SW 1271 (cell line): ENCODE measurements around the gene GLDC.

Experiments
- DNase-seq, 2 experiments: peaks; one replicate each; lab custom pipeline; 2025; lab: John Stamatoyannopoulos, UW

The GLDC gene

GRCh38 chr9:6502399-6502798 is 143.1 kb downstream of the GLDC start:
- no peak for DNase-seq

GRCh38 chr9:6501526-6502210 is 143.9 kb downstream of the GLDC start:
- DNase-seq, result no peak

GRCh38 chr9:6498982-6499381 is 146.5 kb downstream of the GLDC start:
- DNase-seq, result no peak

GRCh38 chr9:6495466-6495865 is 150.1 kb downstream of the GLDC start:
- no peak for DNase-seq

GRCh38 chr9:6490863-6491262 is 154.7 kb downstream of the GLDC start:
- DNase-seq, result no peak

- no peak for DNase-seq
Observed at GRCh38 chr9:6489099-6489498, 156.4 kb downstream of the GLDC start.

GRCh38 chr9:6488395-6488794 is 157.1 kb downstream of the GLDC start:
- DNase-seq, result no peak

- no peak for DNase-seq
Observed at GRCh38 chr9:6484210-6484609, 161.3 kb downstream of the GLDC start.
